ENCODE results near the gene KCTD10. TPM values are rescaled to one million over a fixed set of nuclear protein-coding genes. Genes with fewer than 3 reads are reported as not detected.

The KCTD10 gene
- total and polyA plus RNA-seq, 2 of the 13 experiments (the other 11 are each of a cell fraction or from before 2014, with no cell fraction given), result 6.9 to 25.4 TPM

GRCh38 chr12:109428037-109428629, 49.0 kb downstream of the KCTD10 start (continued):
- TF ChIP-seq ZBTB39 (CRISPR knock-in tag; IDR thresholded peaks at IDR 0.05), result no peak
- peak; percentile 41 for TF ChIP-seq TBL1XR1 (IDR thresholded peaks at IDR 0.05; ENCODE audit: borderline replicate concordance, low read length, partially characterized antibody)
- TF ChIP-seq SKI (IDR thresholded peaks at IDR 0.05; ENCODE audit: partially characterized antibody), result peak; percentile 63
- TF ChIP-seq FOXK1 (CRISPR knock-in tag; IDR thresholded peaks at IDR 0.05; ENCODE audit: borderline replicate concordance, low read depth), result peak; percentile 62; the same call in 1 of the 2 replicates
- TF ChIP-seq FOXA3 (CRISPR knock-in tag; IDR thresholded peaks at IDR 0.05), result peak; percentile 33; the same call in 1 of the 2 replicates
- no peak for TF ChIP-seq KLF9 (CRISPR knock-in tag; IDR thresholded peaks at IDR 0.05; ENCODE audit: low read depth)
- no peak for TF ChIP-seq NFATC3 (CRISPR knock-in tag; IDR thresholded peaks at IDR 0.05)
- peak; percentile 12; the same call in 1 of the 2 replicates for TF ChIP-seq RXRB (CRISPR knock-in tag; IDR thresholded peaks at IDR 0.05; ENCODE audit: borderline replicate concordance)
- TF ChIP-seq EEA1 (CRISPR knock-in tag; IDR thresholded peaks at IDR 0.05; ENCODE audit: borderline replicate concordance), result no peak
- no peak for TF ChIP-seq ZFP82 (CRISPR knock-in tag; IDR thresholded peaks at IDR 0.05; ENCODE audit: borderline replicate concordance)
- TF ChIP-seq ZNF33B (CRISPR knock-in tag; IDR thresholded peaks at IDR 0.05), result no peak
- TF ChIP-seq PRMT3 (CRISPR knock-in tag; IDR thresholded peaks at IDR 0.05; ENCODE audit: borderline replicate concordance, low read depth), result no peak
- no peak for TF ChIP-seq KLF11 (CRISPR knock-in tag; IDR thresholded peaks at IDR 0.05)
- TF ChIP-seq ZNF331 (CRISPR knock-in tag; IDR thresholded peaks at IDR 0.05), result peak; percentile 45; the same call in 1 of the 2 replicates
- peak; percentile 78 for TF ChIP-seq STAG1 (CRISPR knock-in tag; IDR thresholded peaks at IDR 0.05)
- TF ChIP-seq IKZF5 (CRISPR knock-in tag; IDR thresholded peaks at IDR 0.05), result peak; percentile 41; the same call in 1 of the 2 replicates
- no peak for TF ChIP-seq KDM4B (CRISPR knock-in tag; IDR thresholded peaks at IDR 0.05)
- 0 out of 2 replicates have a peak, but pooled peaks have one; percentile 21 for TF ChIP-seq FOSL2 (CRISPR knock-in tag; IDR thresholded peaks at IDR 0.05)
- no peak for TF ChIP-seq SOX6 (IDR thresholded peaks at IDR 0.05)
- TF ChIP-seq SOX6 (CRISPR knock-in tag; IDR thresholded peaks at IDR 0.05), result 0 out of 2 replicates have a peak, but pooled peaks have one; percentile 20
- TF ChIP-seq ZNF772 (CRISPR knock-in tag; IDR thresholded peaks at IDR 0.05), result no peak
- peak; percentile 87 for TF ChIP-seq PITX1 (CRISPR knock-in tag; IDR thresholded peaks at IDR 0.05)
- no peak for TF ChIP-seq NFE2L1 (CRISPR knock-in tag; IDR thresholded peaks at IDR 0.05; ENCODE audit: borderline replicate concordance)
- no peak for TF ChIP-seq NFIC (IDR thresholded peaks at IDR 0.05; ENCODE audit: low read length)
- no peak for TF ChIP-seq TAF15 (IDR thresholded peaks at IDR 0.05; ENCODE audit: low read depth, low read length, poor library complexity, severe bottlenecking)
- TF ChIP-seq ZNF670 (CRISPR knock-in tag; IDR thresholded peaks at IDR 0.05; ENCODE audit: borderline replicate concordance), result no peak
- TF ChIP-seq ZBTB37 (CRISPR knock-in tag; IDR thresholded peaks at IDR 0.05), result no peak

Data from HepG2 (cell line).